ENCODE data around the gene ME3. TPM values are rescaled to one million over a fixed set of nuclear protein-coding genes. Genes with fewer than 3 reads are reported as not detected.

Gene ME3
- total RNA-seq, 4 donors from 2014 or later = 1.9 to 18.3 (median 5.6) TPM

GRCh38 chr11:86408845-86409244 lies 263.6 kb downstream of the ME3 start:
- no peak for DNase-seq
- no peak overlapping the region for H3K27ac ChIP-seq
- TF ChIP-seq CTCF (IDR thresholded peaks at IDR 0.05) = peak in 1 of 6 experiments; percentile 18
- no peak for TF ChIP-seq POLR2A (IDR thresholded peaks at IDR 0.05)
- intact Hi-C loops (cut with DNase I) = no loop called here
- H3K27me3 ChIP-seq = no peaks in the 10 kb centered on the region
- no peaks in the 10 kb centered on the region for H3K4me1 ChIP-seq
- no peak overlapping the region for H3K4me3 ChIP-seq
- H3K36me3 ChIP-seq = no peaks in the 10 kb centered on the region
- H3K9me3 ChIP-seq = no peaks in the 10 kb centered on the region

- H3K36me3 ChIP-seq = no peaks in the 10 kb centered on the region
- H3K4me1 ChIP-seq = no peaks in the 10 kb centered on the region
- H3K27ac ChIP-seq = no peak overlapping the region
- intact Hi-C loops (cut with DNase I) = no loop called here
- 64 to 83% methylated on average over 1 of the region's 1 CpG for WGBS, 2 donors
- H3K9me3 ChIP-seq = no peaks in the 10 kb centered on the region
- no peak for TF ChIP-seq POLR2A (IDR thresholded peaks at IDR 0.05)
- no peak for TF ChIP-seq CTCF (IDR thresholded peaks at IDR 0.05)
- H3K27me3 ChIP-seq = no peaks in the 10 kb centered on the region
- H3K4me3 ChIP-seq = no peak overlapping the region
- DNase-seq = no peak
Measured at GRCh38 chr11:86403458-86403857, 269.0 kb downstream of the ME3 start.

GRCh38 chr11:86398106-86398505 lies 274.3 kb downstream of the ME3 start:
- Histone ChIP-seq H3K4me1 (no peaks in the 10 kb centered on the region), H3K27ac (no peak overlapping the region), H3K27me3 (no peaks in the 10 kb centered on the region), H3K36me3 (no peaks in the 10 kb centered on the region), H3K9me3 (no peaks in the 10 kb centered on the region), H3K4me3 (no peak overlapping the region)
- 89 to 90% methylated on average over 3 of the region's 3 CpGs for WGBS, 2 donors
- no peak for DNase-seq
- intact Hi-C loops (cut with DNase I) = no loop called here
- TF ChIP-seq CTCF (IDR thresholded peaks at IDR 0.05) (no peak), POLR2A (IDR thresholded peaks at IDR 0.05) (no peak)

GRCh38 chr11:86397351-86397750 lies 275.1 kb downstream of the ME3 start:
- TF ChIP-seq CTCF (IDR thresholded peaks at IDR 0.05) (no peak), POLR2A (IDR thresholded peaks at IDR 0.05) (no peak)
- Histone ChIP-seq H3K27ac (no peak overlapping the region), H3K27me3 (no peaks in the 10 kb centered on the region), H3K9me3 (no peaks in the 10 kb centered on the region), H3K36me3 (no peaks in the 10 kb centered on the region), H3K4me3 (no peak overlapping the region), H3K4me1 (no peaks in the 10 kb centered on the region)
- intact Hi-C loops (cut with DNase I) = no loop called here
- DNase-seq = no peak

- no peak for DNase-seq
- no peaks in the 10 kb centered on the region for H3K4me1 ChIP-seq
- intact Hi-C loops (cut with DNase I) = no loop called here
- 100% methylated on average over 2 of the region's 2 CpGs for WGBS, 2 donors
- H3K36me3 ChIP-seq = no peaks in the 10 kb centered on the region
- H3K27ac ChIP-seq = no peak overlapping the region
- no peaks in the 10 kb centered on the region for H3K27me3 ChIP-seq
- no peak overlapping the region for H3K4me3 ChIP-seq
- no peak for TF ChIP-seq CTCF (IDR thresholded peaks at IDR 0.05)
- no peak for TF ChIP-seq POLR2A (IDR thresholded peaks at IDR 0.05)
- no peaks in the 10 kb centered on the region for H3K9me3 ChIP-seq
Measured at GRCh38 chr11:86396396-86396795, 276.0 kb downstream of the ME3 start.
